EH (cell line): ENCODE results near the gene SNX4.
"Not testable (repeated sequence)": the region's sequence is repeated elsewhere in the genome, so short reads cannot be mapped to it uniquely, and the experiment has no call there.

Experiments used
- DNase-seq: peaks from one replicate; pipeline ENCODE4 v3.0.0-alpha.2; 2015; ENCODE audit warnings: low read depth

Gene SNX4

DNA sequence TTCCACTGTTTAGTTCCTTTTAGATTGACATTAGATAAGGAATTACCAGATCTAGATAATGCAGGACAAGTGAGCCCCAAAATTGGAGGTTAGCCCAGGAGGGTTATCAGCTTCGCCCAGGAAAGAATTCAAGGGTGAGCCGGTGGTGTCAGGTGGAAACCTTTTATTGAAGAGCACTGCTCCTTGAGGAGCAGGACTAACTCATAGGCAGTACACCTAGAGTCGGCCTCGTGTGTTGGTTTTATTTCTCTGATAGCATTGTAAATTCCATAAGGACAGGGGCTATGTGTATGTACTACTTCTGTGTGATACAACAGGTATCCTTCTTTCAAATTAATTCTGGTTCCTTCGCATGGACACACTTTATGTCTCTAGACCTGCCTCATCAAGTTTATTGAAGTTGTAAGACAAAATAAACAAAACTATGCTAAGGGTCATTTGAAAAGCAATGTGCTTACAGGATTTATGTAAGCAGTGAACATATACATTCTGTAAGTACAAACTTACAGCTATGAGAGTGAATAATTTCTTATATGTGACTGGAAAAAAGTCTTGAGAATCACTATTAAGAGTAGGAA, 57.2 kb downstream of the SNX4 start:
- DNase-seq: no peak

DNA sequence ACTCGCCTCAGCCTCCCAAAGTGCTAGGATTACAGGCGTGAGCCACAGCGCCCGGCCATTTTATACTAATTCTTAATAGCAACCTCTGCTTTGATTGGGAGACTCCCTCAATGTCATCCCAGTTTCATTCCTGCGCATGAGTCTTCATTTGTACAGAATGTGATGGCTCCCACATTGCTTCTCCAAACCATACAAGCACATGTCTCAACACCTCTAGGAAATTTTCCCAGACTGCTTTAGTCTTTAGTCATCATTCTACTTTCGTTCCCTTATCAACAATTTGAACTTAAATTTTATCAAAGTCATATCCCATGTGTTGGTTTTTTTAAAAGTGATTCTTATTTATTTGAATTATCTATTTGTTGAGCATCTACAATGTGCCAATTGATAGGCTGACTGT, 58.1 kb downstream of the SNX4 start:
- DNase-seq: peak; percentile 18

DNA sequence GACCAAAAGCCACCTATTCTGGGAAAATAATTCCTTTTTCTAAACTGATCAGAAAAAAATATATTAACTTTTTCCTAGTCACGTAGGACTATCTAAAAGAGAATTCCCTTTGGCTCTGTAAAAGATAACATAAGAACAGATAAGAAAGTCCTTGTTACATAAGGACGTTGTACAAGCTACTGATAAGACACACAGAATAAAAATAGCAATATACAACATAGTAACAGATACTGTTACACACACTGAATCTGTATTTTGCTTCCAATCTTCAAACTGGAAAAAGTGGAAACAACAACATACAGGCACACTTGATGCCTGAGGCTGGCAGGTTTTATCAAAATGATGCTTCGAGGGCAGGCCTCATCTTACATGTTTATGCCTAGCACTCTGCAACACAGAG, 59.8 kb downstream of the SNX4 start:
- DNase-seq: no peak

DNA sequence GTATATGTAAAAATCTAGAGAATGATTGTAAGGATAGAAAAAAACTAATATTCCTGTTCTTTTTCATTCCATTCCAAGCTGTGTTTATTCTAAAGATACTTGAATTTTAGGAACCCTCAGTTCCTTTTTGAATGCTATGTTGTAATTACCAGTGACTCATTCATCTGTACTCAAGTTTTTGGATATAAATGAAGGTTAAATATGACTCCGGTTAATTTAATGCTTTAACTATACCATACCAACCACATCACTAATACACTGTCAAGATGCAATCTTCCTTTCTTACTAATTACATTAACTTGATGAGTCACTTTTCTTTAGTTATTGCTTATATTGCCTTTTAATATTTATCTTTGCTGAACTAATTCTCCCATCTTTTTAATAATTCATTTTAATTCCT, 76.1 kb downstream of the SNX4 start:
- peak; percentile 92 for DNase-seq

DNA sequence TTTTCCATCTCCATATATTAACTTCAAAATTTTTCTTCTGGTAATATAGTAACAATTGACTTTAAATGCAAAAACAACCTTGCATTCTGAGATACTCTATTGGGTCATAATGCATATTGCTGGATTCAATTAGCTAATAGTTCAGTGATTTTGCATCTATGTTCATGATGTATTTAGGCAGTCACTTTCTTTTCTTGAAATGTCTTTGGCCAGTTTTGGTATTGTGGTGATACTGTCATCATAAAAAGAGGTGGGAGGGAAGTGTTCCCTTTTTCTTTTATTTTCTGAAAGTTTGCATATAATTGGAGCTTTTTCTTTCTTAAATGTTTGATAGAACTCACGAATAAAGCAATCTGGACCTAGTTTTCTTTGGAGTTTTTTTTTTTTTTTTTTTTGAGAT, 77.5 kb downstream of the SNX4 start:
- no peak for DNase-seq

DNA sequence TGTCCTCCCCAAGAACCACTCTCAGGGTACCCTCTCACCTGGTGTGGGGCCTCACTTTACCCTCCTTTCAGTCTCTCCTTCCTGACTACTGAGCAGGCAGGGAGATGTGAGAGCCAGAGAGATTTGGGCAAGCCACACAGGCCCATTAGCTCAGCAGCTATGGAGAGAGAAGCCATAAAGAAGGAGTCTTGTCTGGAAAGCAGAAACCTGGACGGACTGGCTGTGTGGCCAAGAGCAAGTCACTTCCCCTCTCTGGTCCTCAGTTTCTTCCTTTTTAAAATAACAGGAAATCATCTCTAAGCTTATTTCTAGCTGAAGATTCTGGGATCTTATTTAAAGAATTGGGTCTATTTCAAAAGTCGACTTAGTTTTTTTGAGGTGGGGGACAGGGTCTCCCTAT, 79.0 kb downstream of the SNX4 start:
- no peak for DNase-seq

DNA sequence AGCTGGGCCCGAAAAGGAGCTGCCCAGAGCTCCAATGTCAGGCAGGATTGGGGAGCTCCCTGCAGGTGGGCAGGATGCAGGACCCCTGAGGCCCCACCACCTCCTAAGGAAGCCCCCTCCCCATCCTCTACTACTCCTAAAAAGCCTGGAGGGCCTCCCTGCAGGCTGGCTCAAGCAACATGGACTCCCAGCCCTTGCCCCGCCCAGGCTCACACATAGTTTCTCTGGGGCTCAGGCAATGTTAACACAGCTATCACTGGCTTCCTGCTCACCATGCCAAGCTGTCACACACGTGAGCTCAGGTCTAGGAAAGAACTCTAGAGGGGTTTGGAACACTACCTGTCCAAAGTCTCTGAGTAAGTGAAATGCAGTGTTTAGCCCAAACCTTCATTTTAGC, 79.4 kb downstream of the SNX4 start:
- peak; percentile 13 for DNase-seq

DNA sequence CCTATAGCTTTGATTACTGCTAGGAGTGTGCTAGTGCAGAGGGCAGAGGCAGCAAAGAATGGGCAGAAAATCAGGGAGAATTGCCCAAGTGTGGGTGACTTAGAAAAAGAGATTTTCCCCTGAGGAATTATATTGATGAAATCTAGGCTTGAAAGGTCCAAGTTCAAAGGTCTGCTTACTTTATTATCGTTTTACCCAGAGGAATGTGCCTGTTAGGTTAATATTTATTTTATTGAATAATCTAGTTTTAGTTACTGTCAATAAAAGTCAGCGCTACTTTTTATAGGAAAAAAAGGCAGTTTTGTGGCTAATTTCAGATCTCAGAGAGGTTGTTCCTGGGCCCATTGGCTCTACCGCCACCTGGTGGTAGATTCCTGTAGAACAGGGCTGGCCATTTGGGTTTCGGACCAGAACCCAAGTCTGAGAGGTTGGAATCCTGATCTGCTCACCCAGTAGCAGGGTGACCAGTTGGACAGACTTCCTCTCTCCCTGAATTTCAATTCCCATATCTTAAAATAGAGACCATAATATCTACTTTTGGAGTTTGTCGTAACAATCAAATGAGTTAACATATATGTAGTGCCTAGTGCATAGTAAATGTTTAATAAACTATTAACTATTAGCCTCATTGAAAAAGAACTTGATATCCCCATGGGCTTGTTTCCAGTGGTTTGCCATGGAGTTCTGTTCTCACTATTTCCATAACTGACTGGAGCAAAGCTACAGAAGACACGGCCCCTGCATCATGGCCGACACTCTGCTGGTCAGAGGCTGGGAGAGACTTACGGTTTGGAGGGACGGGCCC, 82.2 kb downstream of the SNX4 start:
- DNase-seq: peak; percentile 57

DNA sequence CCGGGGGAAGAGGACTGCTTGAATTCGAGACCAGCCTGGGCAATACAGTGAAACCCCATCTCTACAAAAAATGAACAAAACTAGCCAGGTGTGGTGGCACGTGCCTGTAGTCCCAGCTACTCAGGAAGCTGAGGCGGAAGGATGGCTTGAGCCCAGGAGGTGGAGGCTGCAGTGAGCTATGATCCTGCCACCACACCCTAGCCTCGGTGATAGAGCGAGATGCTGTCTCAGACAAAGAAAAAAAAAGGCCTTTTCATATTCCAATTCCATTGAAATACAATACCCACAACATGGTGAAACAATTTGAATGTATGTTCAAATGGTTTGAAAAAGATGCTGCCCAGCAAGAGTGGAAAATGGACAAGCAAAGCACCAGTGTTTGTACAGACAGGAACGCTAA, 83.1 kb downstream of the SNX4 start:
- DNase-seq: no peak

DNA sequence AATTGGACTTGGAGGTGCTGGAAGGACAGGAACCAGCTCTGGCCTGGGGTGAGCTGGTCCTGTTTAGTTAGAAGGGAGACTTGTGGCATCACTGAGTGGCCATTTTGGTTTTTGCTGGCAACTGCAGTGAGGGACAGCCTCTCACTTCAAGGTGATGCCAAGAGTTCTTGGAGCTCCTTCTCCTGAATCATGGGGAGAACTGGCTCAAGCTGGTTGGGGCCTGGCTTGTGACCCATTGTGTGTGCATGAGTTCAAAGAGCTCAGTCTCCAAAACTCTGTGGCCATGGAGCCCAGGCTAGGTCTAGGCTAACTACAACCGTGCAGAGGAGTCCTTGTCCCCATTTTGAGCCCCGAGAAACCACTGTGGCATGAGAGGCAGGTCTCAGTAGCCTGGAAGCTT, 84.8 kb downstream of the SNX4 start:
- DNase-seq: no peak

DNA sequence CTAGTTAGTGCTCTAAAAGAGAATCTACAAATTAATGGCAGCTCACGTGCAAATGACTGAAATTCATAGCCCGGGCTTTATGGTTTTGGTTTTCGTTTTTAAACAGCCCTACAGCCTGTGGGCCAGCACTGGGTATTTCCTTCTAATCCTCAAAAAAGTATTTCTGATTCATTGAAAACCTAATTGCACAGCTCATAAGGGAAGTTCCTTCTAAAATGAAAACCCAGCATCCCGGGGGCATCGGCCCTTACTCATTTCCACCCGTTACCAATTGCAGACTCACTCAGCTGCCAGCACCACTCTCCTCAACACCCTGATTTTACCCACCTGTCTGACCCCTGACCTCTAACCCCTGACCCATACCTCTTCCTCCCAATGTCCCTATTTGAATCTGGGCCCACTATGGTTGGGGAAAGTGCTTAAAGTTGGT, 85.4 kb downstream of the SNX4 start:
- DNase-seq: no peak

DNA sequence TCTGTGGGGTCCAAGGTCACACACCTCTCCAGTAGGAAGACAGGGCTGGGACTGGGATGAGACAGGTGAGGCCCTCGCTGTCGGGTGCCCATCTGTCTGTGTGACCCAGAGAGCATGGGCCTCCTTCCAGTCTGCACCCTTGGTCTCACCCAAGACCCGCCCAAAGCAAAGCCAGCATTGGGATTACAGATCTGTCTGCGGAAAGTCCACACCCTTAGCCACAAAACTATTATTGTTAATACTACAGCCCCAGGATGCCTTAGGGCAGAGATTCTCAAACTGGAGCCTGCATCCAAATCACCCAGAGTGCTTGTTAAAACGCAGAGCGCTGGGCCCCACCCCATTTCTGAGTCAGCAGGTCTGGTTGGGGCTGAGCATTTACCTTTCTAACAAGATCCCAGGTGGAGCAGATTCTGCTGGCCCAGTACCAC, 86.4 kb downstream of the SNX4 start:
- peak; percentile 19 for DNase-seq

DNA sequence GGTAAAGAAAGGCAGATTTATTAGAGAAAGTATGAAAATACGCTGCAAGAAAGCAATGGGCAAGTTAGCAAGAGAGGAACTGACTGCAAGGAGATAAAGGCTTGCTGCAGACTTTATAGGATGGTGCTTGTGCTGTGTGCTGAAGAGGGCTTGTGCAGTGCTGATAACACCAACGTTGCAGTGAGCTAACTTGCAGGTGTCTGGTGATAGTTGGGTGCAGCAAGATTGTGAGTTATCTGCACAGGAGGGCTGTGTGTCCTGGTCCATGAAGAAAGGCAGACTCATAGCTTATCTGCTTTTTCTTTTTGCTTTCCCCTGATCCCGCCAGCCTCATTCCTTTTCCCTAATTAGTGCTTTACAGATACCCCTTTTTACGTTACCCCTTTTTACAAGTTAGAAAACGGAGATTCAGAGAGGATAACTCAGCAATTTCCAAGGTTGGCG, 86.9 kb downstream of the SNX4 start:
- no peak for DNase-seq

DNA sequence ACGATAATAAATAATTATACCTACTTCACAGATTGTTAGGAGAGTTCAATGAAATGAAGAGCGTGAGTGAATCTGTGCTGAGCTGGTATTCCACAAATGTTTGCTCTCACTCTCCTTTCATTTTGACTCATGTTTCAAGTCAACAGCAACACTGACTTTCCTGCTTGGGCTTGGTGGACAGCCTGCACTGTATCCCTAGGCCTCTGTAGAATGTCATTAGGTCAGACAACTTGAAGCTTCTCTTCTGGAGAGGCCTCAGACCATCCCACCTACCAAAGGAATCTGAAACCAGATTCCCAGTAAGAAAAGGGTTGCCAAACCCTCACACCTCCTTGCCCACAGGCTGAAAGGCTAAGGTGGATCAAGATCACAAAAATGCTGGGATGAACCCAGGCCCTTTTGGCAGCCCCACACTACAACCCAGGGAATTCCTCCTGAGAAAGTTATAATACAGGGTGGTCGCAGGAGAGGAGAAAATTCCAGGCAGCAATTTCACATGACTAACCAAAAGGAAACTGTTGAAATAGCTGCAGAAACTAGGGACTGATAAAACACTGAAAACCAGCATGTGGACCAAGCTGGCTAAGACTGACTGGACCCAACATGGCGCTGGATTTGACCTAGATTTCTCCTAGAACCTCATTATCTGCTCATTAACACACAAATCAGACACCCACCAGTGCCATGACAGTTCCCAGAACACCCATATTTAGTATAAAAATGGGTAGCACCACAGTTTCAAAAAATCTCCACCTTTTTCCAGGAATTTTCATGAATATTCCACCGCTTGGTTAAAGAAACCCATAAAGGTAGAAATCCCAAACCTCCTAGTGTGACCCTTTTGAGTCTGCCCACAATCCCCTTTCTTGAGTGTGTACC, 87.9 kb downstream of the SNX4 start:
- DNase-seq: peak; percentile 39

DNA sequence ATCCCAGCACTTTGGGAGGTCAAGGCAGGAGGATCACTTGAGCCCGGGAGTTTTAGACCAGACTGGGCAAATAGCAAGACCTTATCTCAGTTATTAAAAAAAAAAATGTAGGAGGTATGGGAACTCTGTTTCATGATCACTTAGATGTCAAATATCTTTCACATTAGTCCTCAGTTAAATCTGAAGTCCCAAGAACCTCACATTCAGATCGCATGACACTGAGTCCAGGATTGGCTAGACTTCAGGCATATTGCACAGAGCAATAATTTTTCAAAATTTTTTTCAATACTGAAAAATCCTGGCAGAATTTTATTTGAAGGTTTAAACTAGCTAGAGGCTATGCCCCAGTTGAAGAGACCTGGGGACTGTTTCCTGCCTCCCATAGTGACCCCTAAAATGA, 88.6 kb downstream of the SNX4 start:
- DNase-seq: peak; percentile 68

DNA sequence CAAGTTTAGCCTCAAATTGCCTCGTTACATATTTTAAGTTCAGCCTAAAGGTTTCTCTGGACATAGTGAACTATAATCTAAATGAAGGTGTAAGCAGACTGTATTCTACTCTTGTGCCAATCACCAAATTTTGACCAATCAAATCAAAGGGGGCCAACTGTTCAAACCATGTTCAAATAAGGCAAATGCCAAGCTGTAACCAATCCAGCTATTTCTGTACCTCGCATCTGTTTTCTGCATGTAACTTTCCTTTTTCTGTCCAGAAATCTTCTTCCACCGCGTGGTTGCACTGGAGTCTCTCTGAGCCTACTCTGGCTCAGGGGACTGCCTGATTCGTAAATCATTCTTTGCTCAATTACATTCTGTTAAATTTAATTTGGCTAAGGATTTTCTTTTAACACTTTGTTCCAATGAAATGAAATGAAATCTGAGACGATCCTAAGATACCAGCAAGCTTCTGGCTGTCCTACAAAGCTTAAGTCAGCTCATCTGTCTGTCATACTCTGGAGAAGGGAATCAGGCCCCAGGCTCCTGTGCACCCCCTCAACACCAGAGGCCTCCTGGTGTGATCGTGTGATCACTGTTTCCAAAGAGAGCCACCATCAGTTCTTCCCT, 91.7 kb downstream of the SNX4 start:
- no peak for DNase-seq

DNA sequence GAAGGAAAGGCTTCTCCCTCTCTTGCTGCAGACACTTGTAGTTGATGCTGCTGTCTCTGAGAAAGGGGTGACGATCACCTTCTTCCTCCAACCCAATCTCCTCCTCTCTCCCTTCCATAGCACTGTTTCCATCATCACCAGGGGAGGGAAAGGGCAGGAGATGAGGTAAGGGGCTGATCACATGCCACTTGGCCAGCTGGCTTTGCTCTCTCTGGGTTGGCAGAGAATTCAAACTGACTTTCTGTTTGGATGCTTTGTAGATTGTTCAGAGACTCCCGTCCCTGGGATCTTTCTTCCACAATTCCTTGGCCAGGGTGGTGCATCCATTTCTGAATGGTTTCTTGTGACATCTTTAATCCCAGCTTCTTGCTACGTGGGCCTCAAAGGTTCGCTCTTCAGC, 101.7 kb downstream of the SNX4 start:
- DNase-seq: no peak

DNA sequence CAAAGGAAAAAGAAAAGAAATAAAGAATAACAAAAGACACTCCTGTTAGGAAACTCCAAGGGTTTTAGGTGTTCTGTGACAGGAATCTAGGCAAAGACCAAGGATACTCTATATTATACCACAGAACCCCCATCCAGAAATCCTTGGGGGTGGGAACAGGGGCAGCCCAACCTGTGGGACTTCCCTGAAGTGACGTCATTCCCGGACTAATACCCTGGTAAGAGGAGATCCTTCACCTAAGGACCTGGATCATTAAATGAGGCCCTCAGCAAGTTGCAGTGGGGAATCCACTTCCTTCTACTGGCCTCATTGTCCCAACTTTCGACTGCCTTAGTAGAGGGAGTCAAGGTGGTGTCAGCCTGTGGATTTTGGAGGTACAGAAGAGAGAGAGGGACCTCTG, 103.8 kb downstream of the SNX4 start:
- no peak for DNase-seq

DNA sequence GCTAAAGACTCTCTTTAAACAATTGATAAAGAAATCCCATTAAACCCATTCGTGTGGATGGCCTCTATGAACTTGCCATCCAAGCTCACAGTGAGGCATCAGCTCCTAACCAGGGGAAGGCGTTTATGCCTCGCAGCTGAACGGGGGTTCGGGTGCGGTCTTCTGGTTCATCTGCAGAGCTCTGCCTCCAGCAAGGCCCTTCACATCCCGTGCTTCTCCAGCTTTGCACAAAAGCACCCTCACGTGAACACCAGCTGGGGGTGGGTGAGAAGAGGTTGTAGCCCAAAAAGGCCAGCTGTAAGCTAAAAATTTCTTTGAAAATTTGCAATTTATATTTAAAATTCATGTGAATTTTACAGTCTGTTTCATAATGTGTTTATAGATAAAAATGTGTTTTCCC, 105.3 kb downstream of the SNX4 start:
- DNase-seq: no peak

DNA sequence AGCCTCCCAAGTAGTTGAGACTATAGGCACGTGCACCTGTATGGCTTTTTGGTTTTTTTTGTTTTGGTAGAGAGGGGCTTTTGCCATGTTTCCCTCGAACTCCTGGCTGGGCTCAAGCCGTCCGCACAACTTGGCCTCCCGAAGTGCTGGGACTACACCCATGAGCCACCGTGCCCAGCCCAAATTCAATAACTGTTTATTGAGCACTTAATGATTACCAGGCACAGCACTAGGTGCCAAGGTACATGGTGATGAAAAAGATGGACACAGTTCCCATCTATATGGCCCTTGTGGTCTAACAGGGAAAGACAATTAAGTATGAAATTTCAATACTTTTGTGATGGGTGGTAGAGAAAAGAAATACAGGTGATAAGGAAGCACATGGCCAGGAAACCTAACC, 109.1 kb downstream of the SNX4 start:
- DNase-seq: no peak

DNA sequence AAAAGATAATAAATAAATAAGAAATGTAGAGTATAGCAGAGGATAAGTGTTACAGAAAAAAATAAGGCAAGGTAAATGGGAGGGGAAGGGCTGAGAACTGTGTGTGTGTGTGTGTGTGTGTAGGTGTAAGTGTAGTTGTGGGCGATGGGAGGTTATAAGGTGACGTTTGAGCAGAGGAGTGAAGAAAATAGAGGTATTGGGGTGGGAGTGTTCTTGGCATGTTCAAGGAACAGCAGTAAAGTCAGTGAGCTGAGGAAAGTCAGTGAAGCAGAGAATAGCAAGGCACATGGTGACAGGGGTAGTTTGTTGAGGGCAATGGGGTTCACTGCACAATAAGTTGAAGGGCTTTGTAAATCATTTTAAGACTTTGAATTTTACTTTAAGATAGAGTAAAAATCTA, 113.9 kb downstream of the SNX4 start:
- no peak for DNase-seq

DNA sequence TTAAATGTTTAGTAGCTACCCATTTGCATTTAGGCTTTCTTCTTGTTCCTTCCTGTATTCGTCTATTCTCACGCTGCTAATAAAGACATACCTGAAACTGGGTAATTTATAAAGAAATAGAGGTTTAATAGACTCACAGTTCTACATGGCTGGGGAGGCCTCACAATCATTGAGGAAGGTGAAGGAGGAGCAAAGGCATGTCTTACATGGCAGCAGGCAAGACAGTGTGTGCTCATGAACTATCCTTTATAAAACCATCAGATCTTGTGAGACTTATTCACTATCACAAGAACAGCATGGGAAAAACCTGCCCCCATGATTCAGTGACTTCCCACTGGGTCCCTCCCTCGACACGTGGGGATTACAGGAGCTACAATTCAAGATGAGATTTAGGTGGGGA, 114.5 kb downstream of the SNX4 start:
- not testable (repeated sequence) for DNase-seq
